Measurements from ENCODE around the gene MUC5AC.
"Not testable (repeated sequence)": the region's sequence is repeated elsewhere in the genome, so short reads cannot be mapped to it uniquely, and the experiment has no call there.

The MUC5AC gene

DNA sequence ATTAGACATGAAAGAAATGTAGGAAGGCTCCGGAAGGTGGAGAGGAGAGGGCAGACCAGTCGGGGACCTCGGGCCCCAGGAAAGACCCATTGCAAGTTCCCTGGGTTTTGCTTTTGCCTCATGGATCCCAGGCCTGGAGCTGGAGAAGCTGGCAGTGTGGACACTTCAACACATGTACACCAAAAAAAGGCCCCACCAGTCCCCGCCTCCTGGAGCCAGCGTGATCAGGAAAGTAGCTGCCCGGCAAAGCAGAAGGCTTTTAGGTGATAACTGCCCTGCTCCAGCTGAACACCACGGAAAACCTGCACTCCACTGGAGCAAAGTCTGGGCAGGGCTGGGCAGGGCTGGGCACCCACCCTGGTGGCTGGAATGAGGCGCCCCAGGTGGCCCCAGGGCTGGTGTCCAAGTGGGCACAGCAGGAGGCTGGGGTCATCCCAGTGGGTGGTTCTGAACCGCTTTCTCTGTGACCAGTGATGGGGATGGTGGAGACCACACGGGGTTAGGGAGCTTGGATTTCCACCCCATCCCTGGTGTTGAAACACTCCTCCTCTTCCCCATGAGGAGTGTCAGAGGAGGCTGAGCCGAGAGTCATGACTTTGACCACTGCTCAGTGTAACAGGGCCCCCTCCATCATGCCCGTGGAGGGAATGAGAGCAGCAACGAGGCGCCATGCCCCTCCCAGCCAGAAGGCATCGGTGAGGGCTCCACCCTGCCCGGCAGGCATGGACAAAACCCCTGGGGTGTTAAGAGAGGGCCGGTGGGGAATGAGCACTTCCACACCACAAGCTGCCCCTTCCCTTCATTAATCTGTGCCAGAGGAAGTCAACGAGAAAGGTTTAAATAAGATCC is 16.9 kb upstream of the MUC5AC start:
- in situ Hi-C loops (cut with MboI; ENCODE audit: low sequenced_read_pairs) = no loop called here

- in situ Hi-C loops (cut with MboI; ENCODE audit: low sequenced_read_pairs) = no loop called here
These were observed 11.4 kb upstream of the MUC5AC start for GRCh38 chr11:1146365-1146764.

- in situ Hi-C loops (cut with MboI; ENCODE audit: low sequenced_read_pairs) = no loop called here
These were observed 10.0 kb upstream of the MUC5AC start for GRCh38 chr11:1147792-1148191.

DNA sequence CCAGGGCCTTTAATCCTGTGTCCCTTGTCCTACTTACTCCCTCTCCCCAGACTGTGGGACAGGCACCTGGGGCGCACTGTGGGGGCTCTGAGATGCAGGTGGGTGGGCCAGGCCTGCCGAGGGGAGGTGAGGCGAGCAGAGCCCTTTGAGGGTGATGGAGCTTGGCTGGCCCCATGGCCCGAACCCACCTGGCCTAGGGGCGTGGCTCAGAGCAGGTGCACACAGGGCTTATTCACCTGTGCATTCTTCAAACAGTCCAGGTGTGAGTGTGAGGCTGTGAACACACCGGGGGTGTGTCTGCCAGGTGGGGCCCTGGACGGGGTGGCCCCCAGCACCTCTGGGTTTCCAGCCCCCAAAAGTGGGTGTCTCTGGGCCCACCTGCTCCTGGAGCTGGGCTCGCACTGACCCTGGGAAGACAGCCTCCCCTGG is 9.0 kb upstream of the MUC5AC start:
- in situ Hi-C loops (cut with MboI; ENCODE audit: low sequenced_read_pairs) = no loop called here

GRCh38 chr11:1149545-1149944 is 8.2 kb upstream of the MUC5AC start:
- in situ Hi-C loops (cut with MboI; ENCODE audit: low sequenced_read_pairs) = no loop called here

DNA sequence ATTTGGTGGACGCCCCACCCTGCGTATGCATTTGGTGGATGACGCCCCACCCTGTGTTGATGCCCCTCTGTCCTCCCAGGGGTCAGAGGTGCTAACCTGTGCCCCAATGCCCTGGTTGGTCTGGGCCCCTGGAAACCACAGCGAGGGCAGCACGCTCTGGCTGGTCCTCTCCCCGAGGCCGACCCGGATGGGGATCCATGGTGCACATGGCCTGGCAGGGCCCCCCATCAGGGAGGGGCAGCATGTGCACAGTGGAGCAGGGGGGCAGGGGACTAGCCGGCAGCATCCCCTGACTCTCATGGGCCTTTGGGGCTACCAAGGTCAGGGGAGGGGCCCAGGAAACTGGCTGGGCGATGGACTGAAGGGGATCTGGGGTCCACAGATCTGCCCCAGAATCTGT is 7.6 kb upstream of the MUC5AC start:
- in situ Hi-C loops (cut with MboI; ENCODE audit: low sequenced_read_pairs) = no loop called here

- in situ Hi-C loops (cut with MboI; ENCODE audit: low sequenced_read_pairs) = no loop called here
These were observed 6.9 kb upstream of the MUC5AC start for GRCh38 chr11:1150769-1151365.

DNA sequence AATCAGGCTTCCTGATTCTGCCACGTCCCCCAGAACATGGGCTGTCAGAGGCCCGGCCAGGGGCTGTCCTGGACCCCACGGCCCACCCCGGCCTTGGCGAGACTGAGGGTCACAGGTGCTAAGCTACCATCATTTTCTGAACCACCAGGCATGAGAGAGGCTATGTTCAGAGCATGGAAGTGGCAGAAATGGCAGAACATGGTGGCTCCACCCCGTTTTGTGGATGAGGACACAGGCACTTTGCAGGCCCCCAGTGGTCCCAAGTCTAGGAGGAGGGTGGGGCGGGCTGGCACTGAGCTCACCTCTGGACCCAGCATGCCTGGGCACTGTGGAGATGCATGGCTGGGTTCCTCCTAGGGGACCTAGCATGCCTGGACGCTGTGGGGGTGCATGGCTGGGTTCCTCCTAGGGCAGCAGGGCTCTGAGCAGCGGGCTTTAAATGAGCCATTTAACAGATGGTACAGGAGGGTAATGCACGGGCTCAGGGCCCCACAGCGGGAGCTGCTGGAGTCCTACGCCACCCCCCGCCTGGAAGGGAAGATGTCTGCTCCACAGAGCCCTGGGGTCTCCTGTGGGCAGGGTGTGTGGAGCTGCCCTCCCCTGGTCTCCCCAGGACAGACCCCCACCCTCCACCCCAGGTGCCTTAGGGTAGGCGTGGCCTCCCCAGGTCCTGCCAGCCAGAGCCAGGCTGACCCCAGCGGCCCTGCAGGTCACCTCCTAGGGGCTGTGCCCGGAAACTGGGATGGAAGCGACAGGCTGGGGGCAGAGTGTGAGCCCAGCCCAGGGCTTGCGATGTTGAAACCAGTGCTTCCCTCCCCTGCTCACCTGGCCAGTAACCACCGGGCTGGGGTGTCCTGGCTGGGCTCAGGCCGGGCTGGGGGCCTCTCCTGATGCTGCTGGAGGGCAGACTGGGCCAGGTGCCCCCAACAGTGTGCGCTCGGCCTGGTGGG is 6.1 kb upstream of the MUC5AC start:
- in situ Hi-C loops (cut with MboI; ENCODE audit: low sequenced_read_pairs) = no loop called here

DNA sequence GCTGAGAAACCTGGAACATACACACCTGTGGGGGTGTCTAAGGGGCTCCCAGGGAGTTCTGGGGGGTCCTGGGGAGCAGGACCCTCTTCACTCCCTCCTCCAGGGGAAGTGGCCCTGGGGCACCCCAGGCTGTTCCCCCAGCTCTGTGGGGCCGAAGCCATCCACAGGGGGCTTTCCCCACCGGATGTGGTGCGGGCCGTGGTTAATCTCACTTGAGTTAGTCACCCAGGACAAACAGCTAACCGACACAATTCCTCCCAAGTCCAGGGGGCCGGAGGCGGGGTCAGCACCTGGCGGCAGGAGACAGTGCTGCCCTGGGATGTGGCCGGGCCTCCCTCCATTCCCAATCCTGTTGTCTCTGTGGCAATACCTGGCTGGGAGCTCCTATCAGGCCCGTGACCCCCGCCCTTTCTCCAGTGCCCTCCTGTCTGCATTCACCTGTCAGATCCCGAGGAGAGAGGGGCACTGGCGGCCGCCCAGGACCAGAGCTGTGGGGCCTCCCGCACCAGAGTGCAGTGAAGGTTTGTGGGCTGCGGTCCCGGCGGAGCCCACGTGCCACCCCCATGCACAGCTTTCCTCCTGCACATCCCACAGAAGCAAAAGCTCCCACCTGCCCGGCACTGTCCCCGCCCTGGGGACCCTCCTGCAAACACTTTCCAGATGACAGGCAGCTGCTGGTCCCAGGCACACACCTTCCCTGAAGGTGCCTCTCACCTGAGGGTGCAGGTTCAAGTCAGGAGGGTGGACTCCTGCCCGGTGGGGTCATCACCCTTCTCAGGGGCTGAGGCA is 5.2 kb upstream of the MUC5AC start:
- in situ Hi-C loops (cut with MboI; ENCODE audit: low sequenced_read_pairs) = no loop called here

DNA sequence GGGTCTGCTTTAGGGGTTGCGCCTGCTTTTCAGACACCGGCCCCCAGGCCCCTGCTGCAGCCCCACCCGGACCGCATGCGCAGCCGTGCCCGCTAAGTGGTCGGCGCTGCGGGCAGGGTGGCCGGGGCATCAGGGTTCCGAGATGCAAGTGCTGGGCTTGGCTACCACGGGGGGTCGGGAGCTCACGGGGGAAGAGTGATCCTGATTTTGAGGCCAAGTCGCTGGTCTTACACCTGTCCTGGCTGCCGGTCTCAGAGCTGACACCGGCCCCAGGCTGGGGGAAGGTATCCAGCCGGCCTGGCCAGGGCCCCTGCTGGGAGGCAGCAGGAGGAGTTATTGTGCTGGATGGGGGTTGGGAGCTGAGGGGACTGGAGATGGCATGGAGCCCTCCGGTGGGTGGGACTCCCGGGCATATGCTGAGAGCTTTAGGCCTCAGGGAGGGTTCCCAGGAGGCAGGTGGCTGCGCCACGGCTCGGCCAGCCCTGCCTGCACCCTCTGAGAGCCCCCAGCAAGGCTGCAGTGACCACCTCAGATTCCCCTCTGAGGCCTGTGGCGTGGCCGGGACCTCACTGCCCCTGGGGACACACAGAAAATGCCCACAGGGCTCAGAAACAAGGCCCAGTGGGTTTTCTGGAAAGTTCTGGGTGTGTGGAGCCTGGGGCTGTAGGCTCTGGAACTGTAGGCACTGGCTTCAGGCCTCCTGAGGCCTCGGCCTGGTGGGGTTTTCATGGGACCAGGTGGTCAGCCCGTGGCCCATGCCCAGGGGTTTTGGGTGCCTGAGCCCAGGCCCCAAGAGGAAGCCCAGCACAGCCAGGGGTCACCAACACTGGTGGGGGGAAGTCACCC is 4.4 kb upstream of the MUC5AC start:
- in situ Hi-C loops (cut with MboI; ENCODE audit: low sequenced_read_pairs) = no loop called here

GRCh38 chr11:1153951-1154493 is 3.7 kb upstream of the MUC5AC start:
- in situ Hi-C loops (cut with MboI; ENCODE audit: low sequenced_read_pairs) = no loop called here

DNA sequence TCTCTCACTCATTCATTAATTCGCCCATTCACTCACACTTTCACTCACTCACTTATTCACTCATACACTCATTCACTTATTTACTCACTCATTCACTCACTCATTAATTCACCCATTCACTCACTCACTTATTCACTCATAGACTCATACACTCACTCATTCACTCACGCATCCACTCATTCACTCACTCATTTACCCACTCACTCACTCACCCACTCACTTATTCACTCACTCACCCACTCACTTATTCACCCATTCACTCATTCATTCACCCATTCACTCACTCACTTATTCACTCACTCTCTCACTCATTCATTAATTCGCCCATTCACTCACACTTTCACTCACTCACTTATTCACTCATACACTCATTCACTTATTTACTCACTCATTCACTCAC is 3.1 kb upstream of the MUC5AC start:
- in situ Hi-C loops (cut with MboI; ENCODE audit: low sequenced_read_pairs) = not testable (repeated sequence)

- in situ Hi-C loops (cut with MboI; ENCODE audit: low sequenced_read_pairs) = no loop called here
These were observed 2.5 kb upstream of the MUC5AC start for GRCh38 chr11:1155274-1155693.

GRCh38 chr11:1156506-1157340 is 1.0 kb upstream of the MUC5AC start:
- in situ Hi-C loops (cut with MboI; ENCODE audit: low sequenced_read_pairs) = no loop called here

DNA sequence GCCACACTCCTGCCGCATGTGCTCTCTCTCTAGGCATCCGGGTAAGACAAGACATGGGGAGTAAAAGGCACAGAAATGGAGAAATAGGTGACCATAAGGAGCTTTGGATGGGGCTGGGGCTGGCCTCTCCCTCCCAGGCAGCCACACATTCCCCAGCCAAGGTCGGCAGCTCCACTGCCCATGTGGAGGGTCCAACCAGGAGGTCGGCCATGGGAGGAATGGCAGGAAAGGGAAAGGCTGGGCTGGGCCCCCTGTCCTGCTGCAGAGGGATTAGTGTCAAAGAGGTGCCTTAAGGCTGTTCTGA is 460 bp upstream of the MUC5AC start:
- in situ Hi-C loops (cut with MboI; ENCODE audit: low sequenced_read_pairs) = no loop called here

DNA sequence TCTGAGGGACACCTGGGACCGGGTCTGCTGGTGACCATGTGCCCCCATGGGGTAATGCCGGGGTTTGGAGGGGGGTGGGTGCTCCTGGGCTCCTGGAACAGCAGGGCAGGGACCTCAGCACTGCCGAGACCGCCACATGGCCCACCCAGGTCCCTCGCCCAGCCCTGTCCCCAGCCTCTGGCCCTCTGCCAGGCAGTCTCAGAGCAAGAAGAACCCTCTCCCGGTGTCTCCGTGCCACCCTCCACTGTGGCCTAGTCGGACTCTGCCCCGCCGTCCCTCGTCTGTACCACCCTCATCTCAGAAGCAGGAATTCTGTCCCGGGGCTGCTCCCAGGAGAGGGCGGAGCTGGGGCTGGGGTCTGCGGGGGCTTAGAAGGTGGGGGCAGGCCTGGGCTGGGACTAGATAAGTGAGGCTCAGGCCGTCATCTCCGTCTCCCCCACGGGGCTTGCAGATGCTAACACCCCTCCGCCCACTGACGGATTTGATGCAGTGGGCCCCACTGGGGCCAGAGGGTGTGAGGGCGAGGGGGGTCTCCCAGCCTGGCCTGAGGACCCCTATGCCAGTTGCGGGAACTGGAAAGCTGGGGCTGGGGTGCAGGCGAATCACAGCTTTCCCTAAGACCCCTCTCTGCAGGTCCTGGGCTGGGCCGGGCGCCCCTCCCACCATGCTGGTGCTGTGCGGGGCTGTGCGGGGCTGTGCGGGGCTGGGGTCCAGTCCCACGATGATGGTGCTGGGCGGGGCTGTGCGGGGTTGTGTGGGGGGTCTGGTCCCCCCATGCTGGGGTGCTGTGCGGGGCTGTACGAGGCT is 1.1 kb downstream of the MUC5AC start:
- in situ Hi-C loops (cut with MboI; ENCODE audit: low sequenced_read_pairs) = no loop called here

DNA sequence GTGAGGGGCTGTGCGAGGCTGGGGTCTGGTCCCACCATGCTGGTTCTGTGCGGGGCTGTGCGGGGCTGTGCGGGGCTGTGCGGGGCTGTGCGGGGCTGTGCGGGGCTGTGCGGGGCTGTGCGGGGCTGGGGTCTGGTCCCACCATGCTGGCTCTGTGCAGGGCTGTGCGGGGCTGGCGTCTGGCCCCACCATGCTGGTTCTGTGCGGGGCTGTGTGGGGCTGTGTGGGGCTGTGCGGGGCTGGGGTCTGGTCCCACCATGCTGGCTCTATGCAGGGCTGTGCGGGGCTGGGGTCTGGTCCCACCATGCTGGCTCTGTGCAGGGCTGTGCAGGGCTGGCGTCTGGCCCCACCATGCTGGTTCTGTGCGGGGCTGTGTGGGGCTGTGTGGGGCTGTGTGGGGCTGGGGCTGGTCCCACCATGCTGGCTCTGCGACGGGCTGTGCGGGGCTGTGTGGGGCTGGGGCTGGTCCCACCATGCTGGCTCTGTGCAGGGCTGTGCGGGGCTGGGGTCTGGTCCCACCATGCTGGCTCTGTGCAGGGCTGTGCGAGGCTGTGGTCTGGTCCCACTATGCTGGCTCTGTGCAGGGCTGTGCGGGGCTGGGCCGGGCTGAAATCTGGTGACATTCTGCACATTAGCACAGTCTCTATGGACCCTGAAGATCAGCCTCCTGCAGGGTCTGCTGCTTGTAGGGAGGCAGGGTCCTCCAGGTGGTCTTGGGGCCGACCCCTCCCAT is 1.9 kb downstream of the MUC5AC start:
- in situ Hi-C loops (cut with MboI; ENCODE audit: low sequenced_read_pairs) = not testable (repeated sequence)

Data from HL-60/S4 treated with phorbol 12-myristate 13-acetate at 8.2 ng/mL for 4 days and 3 days (cell line).